BLaER1 (cell line): ENCODE results near the gene RMI2.
A peak's percentile ranks its signal among the peaks of the same experiment; 100 is the strongest.

ENCODE experiments used
- H3K27ac ChIP-seq: shearing (Covaris generic); formaldehyde crosslinking; 2 replicates; pipeline ENCODE4 v1.8.1; 2022
- H3K27me3 ChIP-seq: shearing (Covaris generic); formaldehyde crosslinking; 2 replicates; pipeline ENCODE4 v1.8.1; 2022
- H3K36me3 ChIP-seq: shearing (Covaris generic); formaldehyde crosslinking; 2 replicates; pipeline ENCODE4 v1.8.1; 2022
- H3K4me1 ChIP-seq: shearing (Covaris generic); formaldehyde crosslinking; 2 replicates; pipeline ENCODE4 v1.8.1; 2022
- H3K4me2 ChIP-seq: shearing (Covaris generic); formaldehyde crosslinking; 2 replicates; pipeline ENCODE4 v1.8.1; 2022
- H3K4me3 ChIP-seq: shearing (Covaris generic); formaldehyde crosslinking; 2 replicates; pipeline ENCODE4 v1.8.1; 2022
- H3K9ac ChIP-seq: shearing (Covaris generic); formaldehyde crosslinking; 2 replicates; pipeline ENCODE4 v1.8.1; 2022
- H3K9me3 ChIP-seq: shearing (Covaris generic); formaldehyde crosslinking; 2 replicates; pipeline ENCODE4 v1.8.1; 2022
- H4K20me1 ChIP-seq: shearing (Covaris generic); formaldehyde crosslinking; 2 replicates; pipeline ENCODE4 v1.8.1; 2022
- Cebpa-rat ChIP-seq: shearing (Covaris generic); IDR thresholded peaks from 2 replicates; pipeline ENCODE4 v1.8.1; 2022

RMI2 gene

DNA sequence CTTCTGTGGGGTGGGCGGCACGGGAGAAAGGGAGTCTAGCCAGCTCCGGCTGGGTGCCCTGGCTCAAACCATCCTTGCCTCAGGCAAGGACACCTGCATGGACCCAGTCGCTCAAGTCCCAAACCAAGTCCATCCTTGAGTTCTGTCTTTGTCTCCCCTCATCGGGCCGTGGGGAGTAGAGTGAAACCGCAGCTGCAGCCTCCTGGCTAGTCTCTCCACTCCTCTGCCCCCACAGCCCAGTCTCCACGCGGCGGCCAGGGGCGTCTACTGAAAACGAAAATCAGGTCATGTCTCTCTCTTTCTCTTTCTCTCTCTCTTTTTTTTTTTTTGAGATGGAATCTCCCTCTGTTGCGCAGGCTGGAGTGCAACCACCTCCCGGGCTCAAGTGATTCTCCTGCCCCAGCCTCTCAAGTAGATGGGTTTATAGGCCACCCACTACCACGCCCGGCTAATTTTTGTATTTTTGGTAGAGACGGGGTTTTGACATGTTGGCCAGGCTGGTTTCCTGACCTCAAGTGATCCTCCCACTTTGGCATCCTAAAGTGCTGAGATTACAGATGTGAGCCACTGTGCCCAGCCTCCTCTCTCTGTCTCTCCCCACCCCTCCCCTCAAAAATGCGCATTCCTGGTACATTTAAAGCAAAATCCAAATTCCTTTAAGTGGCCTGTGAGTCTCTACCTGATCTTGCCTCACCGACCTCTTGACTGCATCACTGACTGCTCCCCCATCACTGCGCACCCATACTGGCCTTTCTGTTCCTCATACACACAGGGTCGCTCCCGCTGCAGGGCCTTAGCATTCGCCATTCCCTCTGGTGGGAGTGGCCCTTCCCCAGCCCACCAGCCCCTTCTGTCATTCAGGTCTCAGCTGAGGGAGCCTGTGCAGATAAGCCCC lies 17.7 kb upstream of the RMI2 start:
- Histone ChIP-seq H3K4me1 (peaks cover 83% of the 10 kb centered on the region), H4K20me1 (no peaks in the 10 kb centered on the region), H3K27ac (peak overlapping the region; percentile 85), H3K36me3 (no peaks in the 10 kb centered on the region), H3K4me2 (peak overlapping the region; percentile 84), H3K9ac (peak overlapping the region; percentile 62), H3K9me3 (no peaks in the 10 kb centered on the region), H3K27me3 (no peaks in the 10 kb centered on the region), H3K4me3 (peak overlapping the region; percentile 50)
- TF ChIP-seq Cebpa-rat = no peak

GRCh38 chr16:11328172-11329070 lies 16.8 kb upstream of the RMI2 start:
- Histone ChIP-seq H3K27me3 (no peaks in the 10 kb centered on the region), H3K4me2 (peak overlapping the region; percentile 84), H3K9me3 (no peaks in the 10 kb centered on the region), H4K20me1 (no peaks in the 10 kb centered on the region), H3K4me3 (peak overlapping the region; percentile 51), H3K27ac (peak overlapping the region; percentile 85), H3K36me3 (no peaks in the 10 kb centered on the region), H3K9ac (peak overlapping the region; percentile 74), H3K4me1 (peaks cover 83% of the 10 kb centered on the region)
- TF ChIP-seq Cebpa-rat = peak; percentile 87

- Histone ChIP-seq H3K4me2 (peak overlapping the region; percentile 84), H3K27me3 (no peaks in the 10 kb centered on the region), H3K9ac (peak overlapping the region; percentile 74), H3K27ac (peak overlapping the region; percentile 85), H3K36me3 (no peaks in the 10 kb centered on the region), H3K9me3 (no peaks in the 10 kb centered on the region), H3K4me3 (peak overlapping the region; percentile 51), H4K20me1 (no peaks in the 10 kb centered on the region), H3K4me1 (peaks cover 81% of the 10 kb centered on the region)
- no peak for TF ChIP-seq Cebpa-rat
Observed at GRCh38 chr16:11329071-11329491, 16.2 kb upstream of the RMI2 start.

DNA sequence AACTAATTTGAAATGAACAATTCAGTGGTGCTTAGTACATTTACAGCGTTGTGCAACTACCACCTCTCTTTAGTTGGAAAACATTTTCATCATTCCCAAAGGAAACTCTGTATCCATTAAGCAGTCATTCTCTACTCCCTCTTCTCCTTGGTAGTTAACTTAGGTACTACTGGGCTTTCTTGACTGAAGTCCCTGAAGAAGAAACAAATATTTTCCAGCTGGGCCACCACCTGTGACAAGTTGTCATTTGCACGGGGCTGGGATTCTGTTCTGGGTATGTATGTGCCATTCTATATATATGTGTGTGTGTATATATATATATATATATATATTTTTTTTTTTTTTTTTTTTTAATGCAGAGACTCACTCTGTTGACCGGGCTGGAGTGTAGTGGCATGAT lies 15.4 kb upstream of the RMI2 start:
- no peaks in the 10 kb centered on the region for H3K36me3 ChIP-seq
- H3K27ac ChIP-seq = peak overlapping the region; percentile 85
- no peak overlapping the region for H3K9ac ChIP-seq
- no peak overlapping the region for H3K4me3 ChIP-seq
- H3K4me2 ChIP-seq = peak overlapping the region; percentile 84
- H4K20me1 ChIP-seq = no peaks in the 10 kb centered on the region
- H3K9me3 ChIP-seq = no peaks in the 10 kb centered on the region
- TF ChIP-seq Cebpa-rat = no peak
- H3K27me3 ChIP-seq = no peaks in the 10 kb centered on the region
- H3K4me1 ChIP-seq = peaks cover 73% of the 10 kb centered on the region

DNA sequence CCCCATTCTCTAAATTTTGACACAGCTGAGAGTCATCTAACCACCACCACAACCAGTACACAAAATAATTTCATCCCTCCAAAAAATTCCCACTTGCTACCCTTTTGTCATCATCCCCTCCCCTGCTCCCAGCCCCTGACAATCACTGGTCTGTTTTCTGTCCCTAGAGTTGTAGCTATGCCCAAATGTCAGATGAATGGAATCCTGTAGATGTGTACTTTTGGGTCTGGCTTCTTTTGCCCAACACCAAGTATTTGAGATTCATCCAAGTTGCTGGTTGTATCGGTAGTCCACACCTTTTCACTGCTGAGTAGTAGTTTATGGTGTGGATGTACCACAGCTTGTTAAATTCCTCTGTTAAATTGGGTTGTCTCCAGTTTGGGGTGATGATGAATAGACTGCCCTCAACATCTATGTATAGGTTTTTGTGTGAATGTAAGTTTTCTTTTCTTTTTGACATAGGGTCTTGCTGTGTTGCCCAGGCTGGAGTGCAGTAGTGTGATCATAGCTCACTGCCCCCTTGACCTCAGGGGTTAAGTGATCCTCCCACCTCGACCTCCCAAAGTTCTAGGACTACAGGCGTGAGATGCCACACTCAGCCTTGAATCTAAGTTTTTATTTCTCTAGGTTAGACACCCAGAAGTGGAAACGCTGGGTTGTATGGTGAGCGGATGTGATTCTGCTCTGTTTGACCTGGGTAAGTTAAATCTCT lies 14.6 kb upstream of the RMI2 start:
- no peaks in the 10 kb centered on the region for H4K20me1 ChIP-seq
- no peak overlapping the region for H3K4me3 ChIP-seq
- no peaks in the 10 kb centered on the region for H3K9me3 ChIP-seq
- H3K9ac ChIP-seq = no peak overlapping the region
- H3K4me1 ChIP-seq = peaks cover 65% of the 10 kb centered on the region
- peak overlapping the region; percentile 84 for H3K4me2 ChIP-seq
- H3K36me3 ChIP-seq = no peaks in the 10 kb centered on the region
- no peak for TF ChIP-seq Cebpa-rat
- no peak overlapping the region for H3K27ac ChIP-seq
- no peaks in the 10 kb centered on the region for H3K27me3 ChIP-seq

GRCh38 chr16:11331967-11332366 lies 13.3 kb upstream of the RMI2 start:
- H3K4me3 ChIP-seq = no peak overlapping the region
- no peak overlapping the region for H3K4me2 ChIP-seq
- no peak overlapping the region for H3K9ac ChIP-seq
- no peaks in the 10 kb centered on the region for H4K20me1 ChIP-seq
- H3K36me3 ChIP-seq = no peaks in the 10 kb centered on the region
- peak overlapping the region; percentile 22; the same call in 1 of the 2 replicates for H3K27ac ChIP-seq
- peaks cover 53% of the 10 kb centered on the region for H3K4me1 ChIP-seq
- no peaks in the 10 kb centered on the region for H3K9me3 ChIP-seq
- TF ChIP-seq Cebpa-rat = no peak
- H3K27me3 ChIP-seq = no peaks in the 10 kb centered on the region

GRCh38 chr16:11333010-11333409 lies 12.2 kb upstream of the RMI2 start:
- no peak overlapping the region for H3K4me3 ChIP-seq
- TF ChIP-seq Cebpa-rat = no peak
- no peak overlapping the region for H3K27ac ChIP-seq
- no peaks in the 10 kb centered on the region for H3K36me3 ChIP-seq
- H4K20me1 ChIP-seq = no peaks in the 10 kb centered on the region
- H3K4me2 ChIP-seq = no peak overlapping the region
- no peaks in the 10 kb centered on the region for H3K27me3 ChIP-seq
- H3K9ac ChIP-seq = no peak overlapping the region
- no peaks in the 10 kb centered on the region for H3K9me3 ChIP-seq
- H3K4me1 ChIP-seq = peaks cover 42% of the 10 kb centered on the region

DNA sequence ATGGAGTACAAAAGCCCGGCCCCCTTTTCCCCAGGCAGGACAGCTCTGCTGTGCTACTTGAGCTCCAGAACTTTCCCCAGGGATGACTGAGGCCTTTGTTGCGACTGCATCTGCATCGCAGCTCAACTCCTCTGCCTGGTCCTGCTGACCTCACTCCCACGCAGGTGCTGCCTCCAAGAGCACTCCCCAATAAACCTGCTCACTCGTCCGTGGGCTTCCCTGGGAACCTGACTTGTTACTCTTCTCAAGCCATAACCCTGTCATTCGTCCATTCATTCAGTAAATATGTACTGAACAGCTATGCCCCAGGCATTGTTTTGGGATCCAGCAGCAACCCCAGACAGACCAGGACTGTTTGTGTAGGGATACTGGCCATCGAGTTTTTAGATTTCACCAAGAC lies 11.6 kb upstream of the RMI2 start:
- Histone ChIP-seq H3K4me2 (peak overlapping the region; percentile 19; the same call in 1 of the 2 replicates), H3K27me3 (no peaks in the 10 kb centered on the region), H4K20me1 (no peaks in the 10 kb centered on the region), H3K36me3 (no peaks in the 10 kb centered on the region), H3K9me3 (no peaks in the 10 kb centered on the region), H3K27ac (no peak overlapping the region), H3K4me3 (no peak overlapping the region), H3K4me1 (peaks cover 35% of the 10 kb centered on the region), H3K9ac (no peak overlapping the region)
- no peak for TF ChIP-seq Cebpa-rat

- Histone ChIP-seq H3K9ac (no peak overlapping the region), H3K4me2 (no peak overlapping the region), H3K4me1 (peaks cover 23% of the 10 kb centered on the region), H3K27me3 (no peaks in the 10 kb centered on the region), H3K4me3 (no peak overlapping the region), H3K9me3 (no peaks in the 10 kb centered on the region), H3K27ac (no peak overlapping the region), H3K36me3 (no peaks in the 10 kb centered on the region), H4K20me1 (no peaks in the 10 kb centered on the region)
- no peak for TF ChIP-seq Cebpa-rat
Observed at GRCh38 chr16:11334831-11335404, 10.3 kb upstream of the RMI2 start.
